NB4 (cell line): ENCODE measurements around the gene PPP6C.
"Not testable (repeated sequence)": the region's sequence is repeated elsewhere in the genome, so short reads cannot be mapped to it uniquely, and the experiment has no call there.

ENCODE experiments used
- CTCF ChIP-seq: IDR thresholded peaks from one replicate; pipeline ENCODE4 v1.5.1; 2012; ENCODE audit warnings: low read depth, low read length
- POLR2A ChIP-seq: IDR thresholded peaks from 2 replicates; pipeline ENCODE4 v1.6.1; 2011; ENCODE audit warnings: mild to moderate bottlenecking; ENCODE audit not compliant: insufficient read length; ENCODE audit errors: extremely low read depth
- TF ChIP-seq, protein P1 (sequence below): IDR thresholded peaks from 2 replicates; pipeline ENCODE4 v1.6.1; 2011; ENCODE audit warnings: low read depth, low read length

DNA sequence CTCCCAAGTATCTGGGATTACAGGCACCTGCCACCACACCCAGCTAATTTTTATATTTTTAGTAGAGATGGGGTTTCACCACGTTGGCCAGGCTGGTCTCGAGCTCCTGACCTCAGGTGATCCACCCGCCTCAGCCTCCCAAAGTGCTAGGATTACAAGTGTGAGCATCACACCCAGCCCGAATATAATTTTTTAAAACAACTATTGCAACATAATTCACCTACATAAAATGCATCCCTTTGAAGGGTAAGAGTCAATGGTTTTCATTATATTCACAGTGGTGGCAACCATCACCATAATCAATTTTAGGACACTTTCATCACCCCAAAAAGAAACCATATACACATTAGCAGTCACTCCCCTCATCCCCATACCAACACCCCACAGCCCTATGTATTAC lies 9.8 kb downstream of the PPP6C start:
- TF ChIP-seq POLR2A, CTCF: not testable (repeated sequence)
- TF ChIP-seq, protein P1, sequence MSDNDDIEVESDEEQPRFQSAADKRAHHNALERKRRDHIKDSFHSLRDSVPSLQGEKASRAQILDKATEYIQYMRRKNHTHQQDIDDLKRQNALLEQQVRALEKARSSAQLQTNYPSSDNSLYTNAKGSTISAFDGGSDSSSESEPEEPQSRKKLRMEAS, result not testable (repeated sequence)
